Activated CD4-positive, CD25-positive, alpha-beta regulatory T cell treated with anti-CD3 and anti-CD28 coated beads, Interleukin-2, amount 50 U/mL, for 72 hours (primary cell): Measurements from ENCODE around the gene CHM.
"Not testable (repeated sequence)": the region's sequence is repeated elsewhere in the genome, so short reads cannot be mapped to it uniquely, and the experiment has no call there.

Source experiments
- DNase-seq: peaks from one replicate; pipeline ENCODE4 v3.0.0; 2021

The CHM gene

DNA sequence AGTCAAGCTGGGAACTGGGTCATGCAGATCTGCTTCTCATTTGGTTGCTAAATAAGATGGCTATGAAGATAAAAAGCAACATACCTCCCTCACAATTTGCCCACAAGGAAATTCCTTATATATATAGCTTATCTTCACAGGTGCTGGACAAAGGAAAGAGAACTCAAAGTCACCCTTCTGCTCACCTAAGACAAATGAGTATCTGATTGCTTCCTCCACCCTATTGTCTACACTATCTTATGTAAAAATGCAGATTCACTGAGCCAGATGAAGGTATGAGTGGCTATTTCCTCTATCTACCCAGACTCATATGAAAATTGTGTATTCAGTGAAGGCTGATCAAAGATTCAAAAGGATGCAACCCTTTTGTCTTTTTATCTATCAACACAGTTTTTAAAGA, 50.8 kb downstream of the CHM start:
- DNase-seq = no peak

- no peak for DNase-seq
Observed at GRCh38 chrX:85995641-85996040, 51.7 kb downstream of the CHM start.

GRCh38 chrX:85994797-85995196, 52.6 kb downstream of the CHM start:
- no peak for DNase-seq

DNA sequence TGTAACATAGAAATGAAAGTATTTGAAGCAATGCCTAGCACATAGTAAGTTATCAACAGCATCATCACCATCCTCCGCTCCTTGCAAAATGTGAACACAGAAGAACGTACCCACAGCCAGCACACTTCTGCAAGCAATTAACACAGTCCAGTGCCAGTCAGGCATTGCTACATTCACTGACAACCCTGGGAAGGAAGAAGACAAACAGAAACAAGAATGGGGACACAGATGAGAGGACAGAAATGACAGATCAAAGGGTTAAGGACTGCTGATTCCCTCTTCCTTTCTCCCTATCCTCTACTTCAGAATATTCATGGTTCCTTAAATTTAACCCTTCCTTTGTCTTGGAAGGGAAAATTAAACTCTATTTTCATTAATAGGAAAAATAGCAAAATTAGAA, 53.1 kb downstream of the CHM start:
- no peak for DNase-seq

DNA sequence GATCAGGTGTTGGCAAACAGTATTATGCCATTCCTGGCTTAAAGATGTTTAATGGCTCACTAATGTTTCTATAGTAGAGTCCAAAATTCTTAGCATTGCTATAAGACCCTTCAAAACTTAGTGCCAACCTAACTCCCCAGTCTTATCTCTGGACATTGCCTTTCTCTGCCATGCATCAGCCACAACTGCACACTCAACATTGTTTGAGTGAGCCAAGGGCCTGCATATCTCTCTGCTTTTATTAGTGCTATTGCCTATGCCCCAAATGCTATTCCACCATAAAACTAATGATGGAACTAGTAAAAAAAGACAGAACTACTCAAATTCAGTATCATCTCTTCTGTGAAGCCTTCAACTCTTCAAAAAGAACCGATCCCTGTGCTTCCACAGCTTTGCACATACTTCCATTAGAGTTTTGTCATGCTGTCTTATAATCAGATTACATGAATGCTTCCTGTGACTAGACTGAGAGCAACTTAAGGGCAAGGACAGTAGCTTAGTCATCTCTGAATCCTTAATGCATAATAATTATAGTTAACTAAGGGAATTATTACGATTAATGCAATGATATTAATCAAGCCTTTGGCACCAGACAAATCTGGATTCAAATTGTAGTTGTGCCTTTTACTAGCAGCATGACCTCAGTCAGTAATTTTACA, 53.7 kb downstream of the CHM start:
- no peak for DNase-seq

DNA sequence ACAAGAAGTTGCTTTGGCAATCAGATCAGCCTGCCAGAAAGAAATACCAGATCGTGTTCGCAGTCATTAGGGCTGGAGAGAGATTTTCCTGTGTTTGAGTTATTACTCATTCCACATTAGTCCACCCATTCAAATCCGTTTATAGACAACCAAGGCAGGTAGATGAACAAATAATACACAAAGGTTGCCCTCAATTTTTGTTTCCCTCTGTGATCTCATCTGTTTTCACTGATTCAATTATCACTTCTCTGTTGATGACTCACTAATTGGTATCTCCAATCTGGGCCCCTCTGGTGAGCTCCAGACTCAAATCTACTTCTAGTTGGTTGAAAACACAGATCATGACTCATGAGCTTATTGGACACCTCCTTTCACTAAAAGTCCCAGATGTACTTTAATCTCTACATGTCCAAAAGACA, 54.5 kb downstream of the CHM start:
- DNase-seq = no peak

DNA sequence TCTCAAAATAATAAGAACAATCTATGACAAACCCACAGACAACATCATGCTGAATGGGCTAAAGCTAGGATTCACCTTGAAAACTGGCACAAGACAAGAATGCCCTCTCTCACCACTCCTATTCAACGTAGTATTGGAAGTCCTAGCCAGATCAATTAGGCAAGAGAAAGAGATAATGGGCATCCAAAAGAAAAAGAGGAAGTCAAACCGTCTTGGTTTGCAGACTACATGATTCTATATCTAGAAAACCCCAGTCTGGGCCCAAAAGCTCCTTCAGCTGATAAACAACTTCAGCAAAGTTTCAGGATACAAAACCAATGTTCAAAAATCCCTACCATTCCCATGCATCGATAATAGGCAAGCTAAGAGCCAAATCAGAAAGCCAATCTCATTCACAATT, 59.0 kb downstream of the CHM start:
- no peak for DNase-seq

DNA sequence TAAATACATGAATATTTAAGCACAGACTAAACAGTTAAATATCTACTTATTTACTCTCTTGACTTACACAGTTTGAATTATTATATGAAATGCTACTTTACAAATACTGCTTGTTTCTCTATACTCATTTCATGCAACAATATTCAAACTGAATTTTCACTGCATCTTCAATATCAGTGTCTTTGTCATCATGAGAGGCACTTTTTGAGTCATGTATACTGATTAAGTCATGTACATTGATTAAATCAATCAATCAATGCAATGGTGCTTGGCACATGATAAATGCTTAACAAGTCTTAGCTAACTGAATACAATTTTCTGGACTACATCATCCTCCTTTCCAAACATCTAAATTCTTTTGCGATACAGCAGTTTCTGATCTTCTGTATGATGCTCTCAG, 67.1 kb downstream of the CHM start:
- no peak for DNase-seq

DNA sequence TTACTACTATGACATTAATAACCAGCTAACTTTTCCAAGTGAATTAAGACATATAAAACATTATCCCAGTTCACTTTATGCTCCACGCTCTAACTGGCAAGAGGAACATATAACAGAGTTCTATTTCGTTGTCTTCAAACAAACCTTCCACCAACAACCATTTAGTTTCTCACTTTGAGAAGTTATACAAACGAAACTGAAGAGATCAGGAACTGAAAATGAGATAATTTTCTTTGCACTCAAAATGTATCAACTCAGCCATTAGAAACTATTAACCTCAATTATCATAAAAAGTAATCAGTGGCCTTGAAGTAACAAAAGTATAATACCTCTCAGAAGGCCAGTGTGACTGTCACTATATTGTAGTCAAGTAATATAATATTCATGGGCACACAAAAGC, 70.1 kb downstream of the CHM start:
- DNase-seq = no peak

DNA sequence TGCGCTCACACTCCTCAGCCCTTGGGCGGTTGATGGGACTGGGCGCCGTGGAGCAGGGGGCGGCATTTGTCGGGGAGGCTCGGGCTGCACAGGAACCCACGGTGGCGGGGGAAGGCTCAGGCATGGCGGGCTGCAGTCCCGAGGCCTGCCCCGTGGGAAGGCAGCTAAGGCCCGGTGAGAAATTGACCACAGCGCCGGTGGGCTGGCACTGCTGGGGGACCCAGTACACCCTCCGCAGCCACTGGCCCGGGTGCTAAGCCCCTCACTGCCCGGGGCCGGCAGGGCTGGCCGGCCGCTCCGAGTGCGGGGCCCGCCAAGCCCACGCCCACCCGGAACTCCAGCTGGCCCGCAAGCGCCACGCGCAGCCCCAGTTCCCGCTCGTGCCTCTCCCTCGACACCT, 75.0 kb downstream of the CHM start:
- not testable (repeated sequence) for DNase-seq

DNA sequence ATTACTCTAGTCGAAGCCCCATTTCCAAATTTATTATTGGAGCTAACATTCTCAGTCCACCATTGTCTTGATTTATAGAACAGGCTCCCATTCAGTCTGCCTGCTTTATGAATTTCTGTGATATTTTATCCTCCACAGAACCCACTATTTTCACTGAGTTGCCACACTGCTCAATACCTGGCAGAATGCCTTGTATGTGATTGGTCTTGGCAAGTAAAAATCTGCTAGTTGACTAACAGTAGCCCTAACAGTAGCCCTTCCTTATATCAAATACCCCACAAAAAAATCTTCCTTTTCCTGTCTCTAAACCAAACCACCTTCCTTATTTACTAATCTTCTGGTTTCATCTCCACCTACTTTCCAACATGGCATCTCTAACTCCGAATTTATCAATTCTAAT, 82.6 kb downstream of the CHM start:
- DNase-seq = no peak

- no peak for DNase-seq
Observed at GRCh38 chrX:85963736-85964135, 83.6 kb downstream of the CHM start.

DNA sequence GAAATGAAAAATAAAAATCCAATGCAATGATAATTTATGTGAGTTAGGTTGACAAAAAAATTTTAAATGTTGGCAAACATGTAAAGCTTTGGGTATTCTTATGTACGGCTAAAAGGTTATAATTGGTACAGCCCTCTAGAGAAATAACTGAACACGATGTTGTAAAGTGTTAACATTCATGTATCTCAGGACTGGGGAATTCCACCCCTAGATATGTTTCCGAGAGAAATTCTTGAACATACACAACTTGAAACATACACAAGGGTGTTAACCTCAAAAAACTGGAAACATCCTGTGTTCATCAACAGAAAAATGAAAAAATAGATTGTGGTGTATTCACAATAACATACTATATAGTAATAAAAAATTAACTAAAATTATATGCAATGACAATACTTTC, 91.8 kb downstream of the CHM start:
- no peak for DNase-seq

- DNase-seq = not testable (repeated sequence)
Observed at GRCh38 chrX:85944751-85945150, 102.6 kb downstream of the CHM start.

GRCh38 chrX:85941275-85941674, 106.1 kb downstream of the CHM start:
- no peak for DNase-seq

DNA sequence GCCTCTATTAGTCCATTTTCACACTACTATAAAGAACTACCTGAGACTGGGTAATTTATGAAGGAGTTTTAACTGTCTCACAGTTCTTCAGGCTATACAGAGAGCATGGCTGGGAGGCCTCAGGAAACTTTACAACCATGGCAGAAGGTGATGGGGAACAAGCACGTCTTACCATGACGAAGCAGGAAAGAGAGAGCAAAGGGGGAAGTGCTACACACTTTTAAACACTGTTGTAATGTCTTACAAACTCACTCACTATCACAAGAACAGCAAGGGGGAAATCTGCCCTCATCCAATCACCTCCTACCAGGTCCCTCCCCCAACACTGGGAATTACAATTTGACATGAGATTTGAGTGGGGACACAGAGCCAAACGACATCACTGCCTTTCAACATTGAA, 107.4 kb downstream of the CHM start:
- not testable (repeated sequence) for DNase-seq

GRCh38 chrX:85934399-85934798, 113.0 kb downstream of the CHM start:
- not testable (repeated sequence) for DNase-seq

DNA sequence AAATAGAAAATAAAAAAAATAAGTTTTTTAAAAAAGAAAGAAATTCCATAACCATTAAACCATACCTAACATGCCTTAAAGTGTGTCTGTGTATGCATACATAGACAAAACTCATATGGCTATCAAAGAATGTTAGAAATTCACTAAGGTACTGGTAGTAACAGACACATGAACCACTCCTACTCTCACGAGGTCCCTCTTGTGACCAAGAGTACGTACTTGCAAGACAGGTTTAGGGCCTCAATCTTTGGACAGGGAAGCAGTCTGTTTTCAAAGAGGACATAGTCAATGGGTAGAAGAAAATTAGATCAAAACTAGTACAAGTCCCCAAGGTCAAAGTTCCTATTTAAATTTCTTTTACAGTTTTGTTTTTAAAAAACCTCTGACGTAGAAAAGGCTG, 117.3 kb downstream of the CHM start:
- no peak for DNase-seq

- DNase-seq = no peak
Observed at GRCh38 chrX:85928606-85929005, 118.8 kb downstream of the CHM start.

DNA sequence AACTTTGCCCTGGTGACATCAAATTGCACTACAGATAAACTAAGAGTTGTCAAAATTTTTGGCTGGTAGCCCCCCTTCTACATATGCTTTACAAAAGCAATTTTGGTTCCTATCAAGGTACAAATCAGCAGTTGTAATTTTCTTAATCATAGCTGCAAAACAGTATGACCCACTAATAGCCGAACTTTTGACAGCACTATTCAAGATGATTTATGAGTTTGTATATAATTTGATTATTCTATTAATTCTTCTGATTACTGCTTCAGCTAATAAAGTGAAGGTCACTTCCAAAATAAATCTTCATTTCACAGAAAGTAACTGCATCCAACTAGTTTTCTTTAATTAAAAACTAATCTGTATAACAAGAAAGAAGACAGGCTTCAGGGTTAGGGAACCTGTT, 119.6 kb downstream of the CHM start:
- DNase-seq = no peak

- no peak for DNase-seq
Observed at GRCh38 chrX:85922821-85923220, 124.5 kb downstream of the CHM start.

- not testable (repeated sequence) for DNase-seq
Observed at GRCh38 chrX:85916656-85917280, 130.6 kb downstream of the CHM start.

DNA sequence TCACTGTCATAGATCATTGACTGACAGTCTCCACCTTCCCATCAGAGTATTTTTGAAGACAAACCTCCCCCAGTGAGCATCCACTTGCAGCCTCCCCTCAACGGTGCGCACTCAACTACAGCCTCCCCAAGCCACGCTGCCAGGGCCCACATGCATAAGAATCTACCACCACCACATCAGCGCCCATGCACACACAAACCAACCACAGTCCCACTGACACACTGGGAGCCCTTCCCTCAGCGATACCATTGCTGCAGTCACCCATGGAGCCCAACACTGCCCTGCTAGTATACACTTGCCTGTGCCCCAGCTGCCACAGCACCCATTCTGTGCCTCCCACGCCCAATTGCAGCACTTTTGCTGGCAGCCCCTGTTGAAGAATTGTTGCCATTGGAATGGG, 132.9 kb downstream of the CHM start:
- no peak for DNase-seq

DNA sequence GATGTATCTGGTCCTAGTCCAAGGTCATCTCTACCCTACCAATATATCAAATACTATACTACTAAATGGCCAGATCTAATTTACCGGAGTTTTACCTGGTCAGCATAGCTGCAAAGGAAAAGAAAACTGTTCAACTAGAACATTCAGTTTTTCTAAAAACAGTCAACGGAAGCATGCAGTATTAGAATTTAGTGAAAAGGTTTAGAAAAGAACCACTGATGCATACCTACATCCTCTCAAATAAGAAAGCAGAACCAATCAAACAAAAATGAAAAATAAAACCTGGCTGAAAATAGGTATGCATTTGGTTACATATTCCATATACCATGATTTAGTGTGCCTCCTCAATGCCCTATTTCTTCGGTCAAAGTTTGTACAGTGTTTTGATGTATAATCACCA, 140.0 kb downstream of the CHM start:
- no peak for DNase-seq

DNA sequence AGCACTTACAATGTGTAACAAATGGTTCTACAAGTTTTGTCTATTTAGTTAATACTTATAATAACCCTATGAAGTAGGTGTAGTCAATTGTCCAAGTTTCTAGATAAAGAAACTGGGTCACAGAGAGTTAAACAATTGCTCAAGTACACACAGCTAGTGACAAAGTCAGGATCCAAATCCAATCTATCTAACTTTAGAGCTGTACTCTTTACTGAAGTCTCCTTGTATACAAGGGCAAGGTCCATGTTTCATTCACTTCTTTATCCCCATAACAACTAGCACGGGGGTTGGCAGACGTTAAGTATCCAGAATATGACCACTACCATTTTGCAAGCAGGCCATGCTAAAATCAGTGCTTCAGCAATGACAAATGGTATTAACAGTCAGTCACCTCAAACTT, 141.0 kb downstream of the CHM start:
- no peak for DNase-seq
